ENCODE results near the gene TMEM221.
A peak's percentile ranks its signal among the peaks of the same experiment; 100 is the strongest.

The TMEM221 gene

GRCh38 chr19:17418710-17419109 lies 29.8 kb downstream of the TMEM221 start:
- Mint-ChIP-seq H3K27me3 (no peaks in the 10 kb centered on the region), H3K4me1 (ENCODE audit: low read depth) (peaks cover 35% of the 10 kb centered on the region), H3K27ac (peak overlapping the region; percentile 89), H3K36me3 (ENCODE audit: low read depth) (peaks cover 68% of the 10 kb centered on the region), H3K9me3 (no peaks in the 10 kb centered on the region), H3K4me3 (peak overlapping the region; percentile 87)
- intact Hi-C loops (cut with micrococcal nuclease) = loop anchor here (1.0 kb wide), 1 partner anchor 13 kb away; the partner anchor contains the start of gene BST2

- intact Hi-C loops (cut with micrococcal nuclease) = no loop called here
- no peaks in the 10 kb centered on the region for H3K27me3 Mint-ChIP-seq
- no peak overlapping the region for H3K27ac Mint-ChIP-seq
- peaks cover 69% of the 10 kb centered on the region for H3K36me3 Mint-ChIP-seq (ENCODE audit: low read depth)
- no peaks in the 10 kb centered on the region for H3K9me3 Mint-ChIP-seq
- no peak overlapping the region for H3K4me3 Mint-ChIP-seq
- H3K4me1 Mint-ChIP-seq (ENCODE audit: low read depth) = peaks cover 45% of the 10 kb centered on the region
Measured at GRCh38 chr19:17415121-17415520, 33.3 kb downstream of the TMEM221 start.

GRCh38 chr19:17414097-17414496 lies 34.4 kb downstream of the TMEM221 start:
- no peaks in the 10 kb centered on the region for H3K9me3 Mint-ChIP-seq
- H3K4me1 Mint-ChIP-seq (ENCODE audit: low read depth) = peaks cover 44% of the 10 kb centered on the region
- H3K27ac Mint-ChIP-seq = no peak overlapping the region
- peaks cover 76% of the 10 kb centered on the region for H3K36me3 Mint-ChIP-seq (ENCODE audit: low read depth)
- no peaks in the 10 kb centered on the region for H3K27me3 Mint-ChIP-seq
- no peak overlapping the region for H3K4me3 Mint-ChIP-seq
- intact Hi-C loops (cut with micrococcal nuclease) = no loop called here

DNA sequence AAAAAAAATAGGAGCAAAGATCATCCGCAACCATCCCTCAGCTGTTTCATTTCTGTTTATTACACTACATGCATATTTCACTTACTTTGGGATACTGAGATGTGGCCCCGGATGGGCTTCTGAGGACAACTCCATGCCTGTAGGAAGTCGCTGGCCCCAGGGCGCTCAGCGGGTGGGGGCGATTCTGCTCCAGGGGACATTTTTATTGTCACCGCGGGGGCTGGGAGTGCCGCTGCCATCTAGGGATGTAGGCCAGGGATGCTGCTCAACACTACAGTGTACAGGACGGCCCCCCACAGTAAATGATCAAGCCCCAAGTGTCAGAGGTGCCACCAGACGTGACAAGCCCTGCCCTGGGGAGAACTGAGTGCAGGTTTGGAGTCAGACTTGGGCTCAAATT lies 36.7 kb downstream of the TMEM221 start:
- Mint-ChIP-seq H3K4me3 (no peak overlapping the region), H3K4me1 (ENCODE audit: low read depth) (peaks cover 43% of the 10 kb centered on the region), H3K9me3 (no peaks in the 10 kb centered on the region), H3K27me3 (no peaks in the 10 kb centered on the region), H3K27ac (no peak overlapping the region), H3K36me3 (ENCODE audit: low read depth) (peaks cover 72% of the 10 kb centered on the region)
- intact Hi-C loops (cut with micrococcal nuclease) = no loop called here

- peaks cover 67% of the 10 kb centered on the region for H3K36me3 Mint-ChIP-seq (ENCODE audit: low read depth)
- peaks cover 52% of the 10 kb centered on the region for H3K4me1 Mint-ChIP-seq (ENCODE audit: low read depth)
- H3K27ac Mint-ChIP-seq = no peak overlapping the region
- intact Hi-C loops (cut with micrococcal nuclease) = no loop called here
- H3K4me3 Mint-ChIP-seq = no peak overlapping the region
- no peaks in the 10 kb centered on the region for H3K27me3 Mint-ChIP-seq
- H3K9me3 Mint-ChIP-seq = no peaks in the 10 kb centered on the region
Measured at GRCh38 chr19:17409990-17410389, 38.5 kb downstream of the TMEM221 start.

- Mint-ChIP-seq H3K27me3 (no peaks in the 10 kb centered on the region), H3K4me1 (ENCODE audit: low read depth) (peaks cover 48% of the 10 kb centered on the region), H3K27ac (peak overlapping the region; percentile 92), H3K9me3 (no peaks in the 10 kb centered on the region), H3K36me3 (ENCODE audit: low read depth) (peaks cover 61% of the 10 kb centered on the region), H3K4me3 (peak overlapping the region; percentile 80)
- intact Hi-C loops (cut with micrococcal nuclease) = no loop called here
Measured at GRCh38 chr19:17406887-17407196, 41.6 kb downstream of the TMEM221 start.

DNA sequence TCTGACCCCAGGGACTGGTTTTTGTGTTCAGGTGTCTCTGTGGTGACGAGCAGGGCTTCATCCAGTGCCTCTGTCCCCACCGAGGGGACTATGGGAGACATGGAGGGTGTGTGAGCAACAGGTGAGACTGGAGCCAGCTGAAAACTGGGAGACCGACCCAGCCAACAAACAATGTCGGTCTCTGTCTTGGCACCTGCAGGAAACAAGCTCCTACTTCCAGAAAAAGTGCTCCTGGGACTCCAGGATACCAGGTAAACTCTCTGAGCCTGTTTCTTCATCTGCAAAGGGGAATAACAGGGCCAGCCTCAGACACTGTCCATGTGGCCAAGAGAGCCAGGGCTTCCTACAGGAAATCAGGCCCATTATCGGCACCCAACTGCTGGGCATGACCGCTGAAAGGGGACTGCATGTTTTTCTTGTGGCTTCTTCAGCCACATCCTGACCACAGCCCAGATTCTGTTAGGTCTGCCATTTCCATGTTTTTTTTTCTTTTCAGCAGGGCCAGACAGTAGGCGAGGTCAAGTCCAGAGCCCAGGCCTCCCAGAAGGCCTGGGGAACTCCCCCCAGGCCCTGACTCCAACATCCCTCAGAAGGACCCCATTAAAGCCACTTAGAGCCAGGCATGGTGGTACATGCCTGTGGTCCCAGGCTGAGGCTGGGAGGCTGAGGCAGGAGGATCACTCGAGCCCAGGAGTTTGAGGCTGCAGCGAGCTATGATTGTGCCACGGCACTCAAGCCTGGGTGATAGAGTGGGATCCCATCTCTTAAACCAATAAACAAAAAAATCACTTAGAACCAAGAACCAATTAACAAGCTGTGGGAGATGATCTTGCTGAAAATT lies 42.2 kb downstream of the TMEM221 start:
- Mint-ChIP-seq H3K27ac (peak overlapping the region; percentile 92), H3K36me3 (ENCODE audit: low read depth) (peaks cover 61% of the 10 kb centered on the region), H3K27me3 (no peaks in the 10 kb centered on the region), H3K9me3 (no peaks in the 10 kb centered on the region), H3K4me1 (ENCODE audit: low read depth) (peaks cover 48% of the 10 kb centered on the region), H3K4me3 (peak overlapping the region; percentile 80)
- intact Hi-C loops (cut with micrococcal nuclease) = no loop called here

- intact Hi-C loops (cut with micrococcal nuclease) = loop anchor here (1.0 kb wide), 1 partner anchor 14 kb away; no protein-coding TSS in a partner anchor
- no peaks in the 10 kb centered on the region for H3K27me3 Mint-ChIP-seq
- H3K9me3 Mint-ChIP-seq = no peaks in the 10 kb centered on the region
- H3K36me3 Mint-ChIP-seq (ENCODE audit: low read depth) = peaks cover 67% of the 10 kb centered on the region
- H3K4me3 Mint-ChIP-seq = peak within 1 kb of the TSS; percentile 80
- peak within 1 kb of the TSS; percentile 92 for H3K27ac Mint-ChIP-seq
- peaks cover 48% of the 10 kb centered on the region for H3K4me1 Mint-ChIP-seq (ENCODE audit: low read depth)
Measured at GRCh38 chr19:17405250-17406045, 43.0 kb downstream of the TMEM221 start, which contains the start of gene BST2. Gene BST2 (minus strand): TSS chr19:17405630. CDS start chr19:17405575, 55 bp downstream.

- H3K4me3 Mint-ChIP-seq = peak overlapping the region; percentile 80
- H3K9me3 Mint-ChIP-seq = no peaks in the 10 kb centered on the region
- peak overlapping the region; percentile 92 for H3K27ac Mint-ChIP-seq
- peaks cover 70% of the 10 kb centered on the region for H3K36me3 Mint-ChIP-seq (ENCODE audit: low read depth)
- H3K27me3 Mint-ChIP-seq = no peaks in the 10 kb centered on the region
- intact Hi-C loops (cut with micrococcal nuclease) = loop anchor here (1.0 kb wide), 1 partner anchor 15 kb away; no protein-coding TSS in a partner anchor
- H3K4me1 Mint-ChIP-seq (ENCODE audit: low read depth) = peaks cover 48% of the 10 kb centered on the region
Measured at GRCh38 chr19:17404621-17405249, 43.7 kb downstream of the TMEM221 start.

DNA sequence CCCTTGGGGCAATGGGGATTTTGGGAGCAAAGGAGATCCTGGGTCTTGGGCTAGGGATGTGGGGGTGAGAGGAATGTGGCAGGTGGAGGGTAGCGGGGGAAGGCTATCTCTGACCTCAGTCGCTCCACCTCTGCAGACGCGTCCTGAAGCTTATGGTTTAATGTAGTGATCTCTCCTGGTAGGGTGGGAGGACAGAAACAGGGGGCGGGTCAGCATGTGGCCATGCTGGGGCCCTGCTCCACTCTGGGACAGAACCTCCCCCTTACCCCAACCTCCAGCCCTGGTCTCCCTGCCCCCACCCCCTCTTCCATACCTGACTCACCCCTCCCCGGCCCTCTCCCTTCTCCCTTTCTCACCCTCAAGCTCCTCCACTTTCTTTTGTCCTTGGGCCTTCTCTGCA lies 44.5 kb downstream of the TMEM221 start:
- intact Hi-C loops (cut with micrococcal nuclease) = no loop called here
- Mint-ChIP-seq H3K4me1 (ENCODE audit: low read depth) (peaks cover 48% of the 10 kb centered on the region), H3K4me3 (peak overlapping the region; percentile 80), H3K27ac (peak overlapping the region; percentile 92), H3K27me3 (no peaks in the 10 kb centered on the region), H3K36me3 (ENCODE audit: low read depth) (peaks cover 73% of the 10 kb centered on the region), H3K9me3 (no peaks in the 10 kb centered on the region)

- H3K36me3 Mint-ChIP-seq (ENCODE audit: low read depth) = peaks cover 80% of the 10 kb centered on the region
- intact Hi-C loops (cut with micrococcal nuclease) = no loop called here
Measured at GRCh38 chr19:17402982-17403855, 45.2 kb downstream of the TMEM221 start.

GRCh38 chr19:17401628-17402027 lies 46.8 kb downstream of the TMEM221 start:
- peaks cover 29% of the 10 kb centered on the region for H3K4me1 Mint-ChIP-seq (ENCODE audit: low read depth)
- no peak overlapping the region for H3K4me3 Mint-ChIP-seq
- intact Hi-C loops (cut with micrococcal nuclease) = no loop called here
- no peaks in the 10 kb centered on the region for H3K27me3 Mint-ChIP-seq
- no peaks in the 10 kb centered on the region for H3K9me3 Mint-ChIP-seq
- H3K36me3 Mint-ChIP-seq (ENCODE audit: low read depth) = peaks cover 88% of the 10 kb centered on the region
- peak overlapping the region; percentile 24 for H3K27ac Mint-ChIP-seq

More at GRCh38 chr19:17402982-17403855, 45.2 kb downstream of the TMEM221 start:
- peaks cover 45% of the 10 kb centered on the region for H3K4me1 Mint-ChIP-seq (ENCODE audit: low read depth)
- H3K27ac Mint-ChIP-seq = peak overlapping the region; percentile 92
- no peaks in the 10 kb centered on the region for H3K27me3 Mint-ChIP-seq
- H3K4me3 Mint-ChIP-seq = peak overlapping the region; percentile 80
- no peaks in the 10 kb centered on the region for H3K9me3 Mint-ChIP-seq

DNA sequence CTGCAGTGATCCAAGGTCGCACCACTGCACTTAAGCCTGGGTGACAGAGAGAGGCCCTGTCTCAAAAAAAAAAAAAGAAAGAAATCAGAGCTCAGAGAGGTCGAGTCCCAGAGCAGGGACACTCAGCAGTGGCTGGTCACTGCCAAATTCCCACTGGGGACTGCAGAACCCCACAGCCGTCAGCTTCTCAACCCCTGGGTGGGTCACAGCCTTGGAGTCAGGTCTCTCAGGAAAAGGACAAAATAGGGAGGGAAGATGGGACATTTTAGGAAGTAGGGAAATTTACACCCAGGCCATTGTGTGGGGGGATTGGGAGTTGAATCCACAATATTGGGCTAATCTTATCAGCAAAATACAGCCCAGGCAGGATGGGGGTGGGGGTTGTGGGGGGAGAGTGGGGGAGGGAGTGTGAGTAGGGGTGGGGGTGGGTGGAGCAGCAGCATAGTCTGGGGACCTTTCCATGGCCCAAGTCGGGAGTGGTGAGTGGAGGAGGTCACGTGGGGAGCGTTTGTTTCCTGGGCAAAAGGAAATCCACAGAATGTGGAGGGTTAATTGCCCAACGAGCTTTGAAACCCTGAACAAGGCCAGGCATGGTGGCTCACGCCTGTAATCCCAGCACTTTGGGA lies 49.5 kb downstream of the TMEM221 start:
- intact Hi-C loops (cut with micrococcal nuclease) = loop anchor here (5.0 kb wide), 1 partner anchor 48 kb away; the partner anchor contains the start of gene TMEM221
- no peak overlapping the region for H3K27ac Mint-ChIP-seq

More for the DNA sequence above, 49.5 kb downstream of the TMEM221 start:
- Mint-ChIP-seq H3K36me3 (ENCODE audit: low read depth) (peaks cover 71% of the 10 kb centered on the region), H3K27me3 (no peaks in the 10 kb centered on the region), H3K4me3 (no peak overlapping the region), H3K4me1 (ENCODE audit: low read depth) (peaks cover 20% of the 10 kb centered on the region), H3K9me3 (no peaks in the 10 kb centered on the region)

Measured in dendritic cell treated with granulocyte-macrophage colony-stimulating factor and Interleukin-4, amounts not matched to agents 40 ng/mL and 50 ng/mL, for 4 days (primary cell).